Ascending aorta (tissue), 2 donors: ENCODE results near the gene FAM117B. TPM values are rescaled to one million over a fixed set of nuclear protein-coding genes. Genes with fewer than 3 reads are reported as not detected.

ENCODE experiments used
- DNase-seq, 2 donors: peaks; one replicate each; pipeline ENCODE4 v3.0.0-alpha.2; 2019; ENCODE audit warnings: low spot score in 2 of 2
- H3K27ac ChIP-seq, 2 donors: fragments of 200-600 bp; sonication (generic); one replicate each; pipeline ENCODE4 v1.5.1; 2016 to 2017; ENCODE audit warnings: mild to moderate bottlenecking in 1 of 2
- H3K27me3 ChIP-seq: fragments of 200-600 bp; sonication (generic); one replicate; pipeline ENCODE4 v1.5.1; 2017
- H3K36me3 ChIP-seq, 2 donors: fragments of 200-600 bp; sonication (generic); one replicate each; pipeline ENCODE4 v1.5.1; 2016
- H3K4me1 ChIP-seq, 2 donors: fragments of 200-600 bp; sonication (generic); one replicate each; pipeline ENCODE4 v1.5.1; 2016 to 2017; ENCODE audit warnings: mild to moderate bottlenecking in 1 of 2
- H3K4me3 ChIP-seq, 2 donors: fragments of 200-600 bp; sonication (generic); one replicate each; pipeline ENCODE4 v1.5.1; 2016 to 2017; ENCODE audit warnings: mild to moderate bottlenecking in 1 of 2
- H3K9me3 ChIP-seq, 2 donors: fragments of 200-600 bp; sonication (generic); one replicate each; pipeline ENCODE4 v1.5.1; 2016
- intact Hi-C: fragments of 100-400 bp; cut with DNase I; formaldehyde crosslinking; loops from one replicate; pipeline ENCODE4 v1.15.1; 2023
- total RNA-seq: library from RNA; depleted of rRNA; stranded (reverse); fragments of >200 nt; gene quantifications from one replicate; pipeline ENCODE4 v1.1.0, GENCODE V29; 2016
- TF ChIP-seq, protein P1 (sequence below), 3 experiments: fragments of 200-600 bp in 2 of 3; fragments of 450-650 bp in 1 of 3; sonication (generic) in 2 of 3; IDR thresholded peaks; one replicate each; pipeline ENCODE4 v1.5.1; 2016 to 2019; ENCODE audit warnings: antibody characterized with exemption in 3 of 3, mild to moderate bottlenecking in 1 of 3, moderate library complexity in 1 of 3

The FAM117B gene
- total RNA-seq, 1 donor from 2014 or later: 30.1 TPM

GRCh38 chr2:202818321-202818720 lies 183.6 kb downstream of the FAM117B start:
- intact Hi-C loops: no loop called here
- Histone ChIP-seq H3K4me3 (no peak overlapping the region), H3K27ac (no peak overlapping the region), H3K4me1 (peaks cover 0 to 20% of the 10 kb centered on the region in 2 donors), H3K9me3 (no peaks in the 10 kb centered on the region), H3K27me3 (no peaks in the 10 kb centered on the region), H3K36me3 (no peaks in the 10 kb centered on the region)
- TF ChIP-seq, protein P1, sequence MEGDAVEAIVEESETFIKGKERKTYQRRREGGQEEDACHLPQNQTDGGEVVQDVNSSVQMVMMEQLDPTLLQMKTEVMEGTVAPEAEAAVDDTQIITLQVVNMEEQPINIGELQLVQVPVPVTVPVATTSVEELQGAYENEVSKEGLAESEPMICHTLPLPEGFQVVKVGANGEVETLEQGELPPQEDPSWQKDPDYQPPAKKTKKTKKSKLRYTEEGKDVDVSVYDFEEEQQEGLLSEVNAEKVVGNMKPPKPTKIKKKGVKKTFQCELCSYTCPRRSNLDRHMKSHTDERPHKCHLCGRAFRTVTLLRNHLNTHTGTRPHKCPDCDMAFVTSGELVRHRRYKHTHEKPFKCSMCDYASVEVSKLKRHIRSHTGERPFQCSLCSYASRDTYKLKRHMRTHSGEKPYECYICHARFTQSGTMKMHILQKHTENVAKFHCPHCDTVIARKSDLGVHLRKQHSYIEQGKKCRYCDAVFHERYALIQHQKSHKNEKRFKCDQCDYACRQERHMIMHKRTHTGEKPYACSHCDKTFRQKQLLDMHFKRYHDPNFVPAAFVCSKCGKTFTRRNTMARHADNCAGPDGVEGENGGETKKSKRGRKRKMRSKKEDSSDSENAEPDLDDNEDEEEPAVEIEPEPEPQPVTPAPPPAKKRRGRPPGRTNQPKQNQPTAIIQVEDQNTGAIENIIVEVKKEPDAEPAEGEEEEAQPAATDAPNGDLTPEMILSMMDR (IDR thresholded peaks at IDR 0.05): no peak
- DNase-seq: no peak

Other genes with a start within 250 kb of the FAM117B start
- 0.43 TPM for gene ICA1L, start 236.8 kb downstream of the FAM117B start, total RNA-seq